ENCODE results near the gene USP44.
A peak's percentile ranks its signal among the peaks of the same experiment; 100 is the strongest.
"Not testable (repeated sequence)": the region's sequence is repeated elsewhere in the genome, so short reads cannot be mapped to it uniquely, and the experiment has no call there.

The USP44 gene

GRCh38 chr12:95506707-95507523 lies 44.4 kb downstream of the USP44 start:
- no peak for DNase-seq (ENCODE audit: low spot score)

DNA sequence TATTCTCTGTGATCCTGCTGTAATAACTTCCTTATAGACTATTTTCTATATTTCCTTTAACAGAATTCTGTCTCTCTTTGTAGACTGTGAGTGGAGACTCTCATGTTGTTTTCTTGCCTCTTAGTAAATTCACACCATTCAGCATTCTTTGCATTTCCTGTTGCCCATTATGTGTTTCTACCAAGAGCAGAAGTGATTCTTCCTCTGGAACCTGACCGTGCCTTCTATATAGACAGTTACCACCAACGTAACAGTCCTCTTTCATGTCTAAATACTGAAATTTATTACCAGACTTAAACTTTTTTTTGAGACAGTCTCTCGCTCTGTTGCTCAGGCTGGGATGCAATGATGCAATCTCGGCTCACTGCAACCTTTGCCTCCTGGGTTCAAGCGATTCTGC lies 46.2 kb downstream of the USP44 start:
- DNase-seq (ENCODE audit: low spot score): no peak

DNA sequence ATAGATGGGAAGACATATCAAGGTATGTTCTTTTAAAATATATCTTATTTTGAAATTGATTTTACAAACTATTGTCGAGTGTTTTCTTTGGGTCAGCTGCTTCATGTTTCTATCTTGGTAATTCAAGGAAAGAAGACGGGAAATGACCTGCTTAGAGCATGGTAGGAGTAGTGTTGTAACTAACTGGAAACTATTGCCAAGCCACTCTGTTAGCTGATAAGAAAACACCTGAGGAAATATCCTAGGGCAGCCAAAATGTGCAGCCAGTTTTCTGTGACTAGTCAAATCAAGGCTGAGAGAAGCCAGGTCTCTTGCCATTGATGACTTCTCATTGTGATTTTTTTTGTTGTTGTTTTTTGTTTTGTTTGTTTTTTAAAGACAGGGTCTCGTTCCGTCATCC lies 47.1 kb downstream of the USP44 start:
- no peak for DNase-seq (ENCODE audit: low spot score)

GRCh38 chr12:95499772-95500171 lies 51.5 kb downstream of the USP44 start:
- DNase-seq (ENCODE audit: low spot score): no peak

DNA sequence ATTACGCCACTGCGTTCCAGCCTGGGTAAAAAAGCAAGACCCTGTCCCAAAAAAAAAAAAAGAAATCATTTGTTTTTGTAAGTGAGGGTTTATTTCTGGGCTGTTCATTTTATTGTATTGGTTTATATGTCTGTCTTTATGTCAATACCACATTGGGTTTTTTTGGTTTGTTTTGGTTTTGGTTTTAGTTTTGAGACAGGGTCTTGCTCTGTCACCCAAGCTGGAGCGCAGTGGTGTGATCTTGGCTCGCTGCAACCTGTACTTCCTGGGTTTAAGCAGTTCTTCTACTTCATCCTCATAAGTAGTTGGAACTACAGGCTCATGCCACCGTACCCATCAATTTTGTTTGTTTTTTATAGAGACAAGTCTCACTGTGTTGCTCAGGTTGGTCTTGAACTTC lies 52.3 kb downstream of the USP44 start:
- DNase-seq (ENCODE audit: low spot score): no peak

GRCh38 chr12:95497031-95497430 lies 54.2 kb downstream of the USP44 start:
- DNase-seq (ENCODE audit: low spot score): no peak

DNA sequence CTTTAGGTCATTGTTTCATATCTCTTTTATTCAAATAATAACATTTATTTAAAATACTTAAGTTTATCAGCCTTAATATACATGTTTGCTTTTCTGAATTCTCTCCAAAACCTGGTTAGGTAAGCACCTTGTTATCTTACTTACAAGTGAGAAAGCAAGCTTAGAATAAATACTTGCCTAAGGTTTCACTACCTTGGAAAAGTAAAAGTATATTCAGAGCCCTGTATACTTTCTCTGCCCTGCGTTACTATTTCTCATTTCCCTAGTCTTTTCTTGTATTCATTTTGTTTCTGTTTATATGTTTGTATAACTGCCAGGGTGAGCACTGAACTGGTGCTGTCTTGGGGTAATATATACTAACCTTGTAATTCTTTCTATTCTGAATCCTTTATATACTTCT lies 55.8 kb downstream of the USP44 start:
- no peak for DNase-seq (ENCODE audit: low spot score)

GRCh38 chr12:95494888-95495287 lies 56.4 kb downstream of the USP44 start:
- no peak for DNase-seq (ENCODE audit: low spot score)

DNA sequence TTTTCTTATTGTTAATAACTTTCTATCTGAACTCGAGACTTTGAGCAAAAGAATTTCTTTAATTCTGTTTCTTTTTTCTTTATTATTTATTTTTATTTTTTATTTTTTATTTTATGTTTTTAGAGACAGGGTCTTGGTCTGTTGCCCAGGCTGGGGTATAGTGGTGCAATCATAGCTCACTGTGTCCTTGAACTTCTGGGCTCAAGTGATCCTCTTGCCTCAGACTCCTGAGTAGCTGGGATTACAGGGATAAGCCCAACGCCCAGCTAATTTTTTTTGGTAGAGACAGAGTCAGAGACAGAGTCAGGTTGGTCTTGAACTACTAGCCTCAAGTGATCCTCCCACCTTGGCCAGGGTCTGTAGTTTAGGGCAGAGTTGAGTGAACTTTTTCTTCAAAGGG lies 58.8 kb downstream of the USP44 start:
- no peak for DNase-seq (ENCODE audit: low spot score)

- no peak for DNase-seq (ENCODE audit: low spot score)
These were observed 64.3 kb downstream of the USP44 start for GRCh38 chr12:95487024-95487423.

- DNase-seq (ENCODE audit: low spot score): no peak
These were observed 66.8 kb downstream of the USP44 start for GRCh38 chr12:95484524-95484923.

GRCh38 chr12:95482564-95482963 lies 68.7 kb downstream of the USP44 start:
- not testable (repeated sequence) for DNase-seq (ENCODE audit: low spot score)

DNA sequence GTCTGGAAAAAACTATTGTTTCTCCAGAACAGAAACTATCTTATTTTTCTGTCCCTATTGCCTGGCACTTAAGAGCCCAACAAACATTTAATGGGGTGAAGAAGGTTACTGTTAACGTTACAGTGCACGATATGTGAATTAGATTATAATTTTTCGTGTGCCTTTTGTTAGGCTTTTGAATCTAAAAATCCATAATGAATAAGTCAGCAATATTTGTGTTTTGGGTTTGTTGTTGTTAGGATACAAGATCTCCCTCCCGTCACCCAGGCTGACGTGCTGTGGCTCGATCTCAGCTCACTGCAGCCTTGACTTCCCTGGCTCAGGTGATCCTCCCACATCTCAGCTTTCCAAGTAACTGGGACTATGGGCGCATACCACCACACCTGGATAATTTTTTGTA lies 69.4 kb downstream of the USP44 start:
- DNase-seq (ENCODE audit: low spot score): no peak

- DNase-seq (ENCODE audit: low spot score): no peak
These were observed 70.2 kb downstream of the USP44 start for GRCh38 chr12:95481072-95481471.

DNA sequence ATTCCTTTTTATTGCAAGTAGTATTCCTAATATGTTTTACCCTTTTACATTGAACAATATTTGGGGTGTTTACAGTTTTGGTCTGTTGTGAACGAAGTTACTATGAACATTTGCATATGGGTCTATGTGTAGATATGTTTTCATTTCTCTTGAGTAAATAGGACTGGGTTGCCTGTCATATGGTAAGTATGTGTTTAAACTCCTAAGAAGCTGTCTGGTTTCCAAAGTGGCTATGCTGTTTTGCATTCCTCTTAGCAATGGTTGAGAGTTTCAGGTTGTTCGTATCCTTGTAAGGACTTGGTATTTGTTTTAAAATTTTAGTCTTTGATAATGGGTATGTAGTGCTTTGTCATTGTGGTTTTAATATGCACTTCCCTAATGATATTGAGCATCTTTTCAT lies 71.0 kb downstream of the USP44 start:
- no peak for DNase-seq (ENCODE audit: low spot score)

- DNase-seq (ENCODE audit: low spot score): no peak
These were observed 76.7 kb downstream of the USP44 start for GRCh38 chr12:95474660-95474958.

DNA sequence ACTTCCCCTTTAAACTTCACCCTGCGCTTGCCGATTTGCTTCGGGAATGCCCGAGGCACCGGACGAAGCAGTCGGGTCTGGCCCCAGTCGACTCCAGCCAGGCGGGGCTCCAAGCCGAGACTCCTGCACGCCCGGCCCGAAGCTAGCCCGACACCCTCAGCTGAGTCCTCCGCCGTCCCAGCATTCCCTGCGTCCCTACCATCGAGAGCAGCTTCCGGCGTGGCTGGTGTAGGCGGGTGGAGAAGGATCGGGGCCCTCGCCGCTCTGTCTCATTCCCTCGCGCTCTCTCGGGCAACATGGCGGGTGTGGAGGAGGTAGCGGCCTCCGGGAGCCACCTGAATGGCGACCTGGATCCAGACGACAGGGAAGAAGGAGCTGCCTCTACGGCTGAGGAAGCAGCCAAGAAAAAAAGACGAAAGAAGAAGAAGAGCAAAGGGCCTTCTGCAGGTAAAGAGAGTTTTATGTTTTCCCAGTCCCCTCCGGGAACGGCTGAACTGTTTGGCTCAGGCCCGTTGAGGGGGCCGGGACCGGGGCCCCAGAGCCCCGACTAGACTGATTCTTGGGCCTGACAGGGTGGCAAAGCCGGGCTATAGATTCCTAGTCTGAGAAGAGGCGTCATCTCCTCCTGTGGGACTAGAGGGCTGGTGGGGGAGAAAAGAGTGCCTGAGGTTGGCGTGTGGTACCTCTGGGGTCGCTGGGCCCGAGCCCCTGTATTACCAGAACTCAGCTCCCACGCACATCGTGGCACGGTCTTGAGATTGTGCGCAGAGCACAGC lies 77.2 kb downstream of the USP44 start, which contains the start of gene METAP2:
Gene METAP2, plus strand, starts transcription at position 269 of the 776 bp plus-strand sequence. Its CDS starts 28 bp downstream, at position 297.
- DNase-seq (ENCODE audit: low spot score): peak; percentile 95

GRCh38 chr12:95473231-95473883 lies 77.9 kb downstream of the USP44 start:
- no peak for DNase-seq (ENCODE audit: low spot score)

- no peak for DNase-seq (ENCODE audit: low spot score)
These were observed 81.0 kb downstream of the USP44 start for GRCh38 chr12:95470300-95470699.

Measured in globus pallidus (tissue), 1 donor.